NK-92 (cell line): ENCODE data around the gene FAXDC2.

Experiments used
- DNase-seq: peaks from one replicate; lab custom pipeline; 2025; ENCODE audit not compliant: unreplicated experiment; lab: John Stamatoyannopoulos, UW

FAXDC2 gene

GRCh38 chr5:154850255-154851062, at the start of gene FAXDC2:
TSS of gene FAXDC2 (minus strand) at chr5:154850603. CDS start at chr5:154838178, 12,425 bp downstream.
- no peak for DNase-seq

- DNase-seq, result no peak
These were observed 49.7 kb upstream of the FAXDC2 start for GRCh38 chr5:154900066-154900465.

GRCh38 chr5:154899151-154899816, 48.9 kb upstream of the FAXDC2 start:
- DNase-seq, result no peak

GRCh38 chr5:154898210-154898609, 47.8 kb upstream of the FAXDC2 start:
- DNase-seq, result no peak

- no peak for DNase-seq
These were observed 46.3 kb upstream of the FAXDC2 start for GRCh38 chr5:154896562-154897165.

- no peak for DNase-seq
These were observed 45.5 kb upstream of the FAXDC2 start for GRCh38 chr5:154895606-154896561.

- no peak for DNase-seq
These were observed 43.0 kb upstream of the FAXDC2 start for GRCh38 chr5:154893381-154893780.

GRCh38 chr5:154892369-154892771, 42.0 kb upstream of the FAXDC2 start:
- no peak for DNase-seq

- DNase-seq, result no peak
These were observed 35.0 kb upstream of the FAXDC2 start for GRCh38 chr5:154885439-154885838.

GRCh38 chr5:154884424-154884823, 34.0 kb upstream of the FAXDC2 start:
- no peak for DNase-seq

GRCh38 chr5:154881986-154882385, 31.6 kb upstream of the FAXDC2 start:
- DNase-seq, result no peak

GRCh38 chr5:154878642-154879335, 28.4 kb upstream of the FAXDC2 start:
- DNase-seq, result no peak

- DNase-seq, result no peak
These were observed 23.5 kb upstream of the FAXDC2 start for GRCh38 chr5:154873791-154874331.

- no peak for DNase-seq
These were observed 21.3 kb upstream of the FAXDC2 start for GRCh38 chr5:154871734-154872133.

- DNase-seq, result no peak
These were observed 18.3 kb upstream of the FAXDC2 start for GRCh38 chr5:154868702-154869101.

- DNase-seq, result no peak
These were observed 16.4 kb upstream of the FAXDC2 start for GRCh38 chr5:154866841-154867240.

- DNase-seq, result no peak
These were observed 15.2 kb upstream of the FAXDC2 start for GRCh38 chr5:154865466-154866184.

GRCh38 chr5:154863291-154864080, 13.1 kb upstream of the FAXDC2 start:
- no peak for DNase-seq

- no peak for DNase-seq
These were observed 12.4 kb upstream of the FAXDC2 start for GRCh38 chr5:154862766-154863165.
